Activated naive CD4-positive, alpha-beta T cell treated with anti-CD3 and anti-CD28 coated beads, Interleukin-2, amount 50 U/mL, for 24 hours (primary cell): ENCODE data around the gene TMPRSS9.
A peak's percentile ranks its signal among the peaks of the same experiment; 100 is the strongest.

Experiments used
- H3K27ac Mint-ChIP-seq: one replicate; pipeline ENCODE4 v1.8.0; 2021; ENCODE audit warnings: mild to moderate bottlenecking, mixed read lengths
- H3K27me3 Mint-ChIP-seq: one replicate; pipeline ENCODE4 v1.8.0; 2021; ENCODE audit warnings: mixed read lengths
- H3K36me3 Mint-ChIP-seq: one replicate; pipeline ENCODE4 v1.8.0; 2021; ENCODE audit warnings: mixed read lengths
- H3K4me1 Mint-ChIP-seq: one replicate; pipeline ENCODE4 v1.8.0; 2021; ENCODE audit warnings: mixed read lengths
- H3K4me3 Mint-ChIP-seq: one replicate; pipeline ENCODE4 v1.8.0; 2021; ENCODE audit warnings: mild to moderate bottlenecking, mixed read lengths
- H3K9me3 Mint-ChIP-seq: one replicate; pipeline ENCODE4 v1.8.0; 2021; ENCODE audit warnings: mixed read lengths

Gene TMPRSS9

GRCh38 chr19:2436384-2436783, 76.3 kb downstream of the TMPRSS9 start:
- Mint-ChIP-seq H3K27ac (no peak overlapping the region), H3K4me1 (no peaks in the 10 kb centered on the region), H3K4me3 (no peak overlapping the region), H3K27me3 (no peaks in the 10 kb centered on the region), H3K9me3 (no peaks in the 10 kb centered on the region), H3K36me3 (no peaks in the 10 kb centered on the region)

DNA sequence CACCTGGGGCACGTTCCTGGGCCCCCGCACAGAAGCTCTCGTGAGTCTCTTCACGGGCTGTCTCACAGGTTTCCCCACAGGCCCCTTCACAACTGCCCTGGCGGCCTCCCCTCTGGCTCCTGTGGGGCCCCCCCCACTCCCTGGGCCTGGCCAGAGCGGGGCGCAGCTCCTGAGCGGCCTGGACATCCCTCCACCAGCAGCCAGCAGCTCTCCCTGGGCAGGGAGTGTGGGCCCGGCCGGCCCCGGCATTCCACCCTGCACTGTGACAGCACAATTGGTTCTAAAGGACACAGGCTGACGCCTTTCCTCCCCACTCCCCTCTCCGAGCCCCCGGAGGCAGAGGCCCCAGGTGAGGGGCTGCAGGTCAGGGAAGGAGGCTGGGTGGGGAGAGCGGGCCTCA, 76.9 kb downstream of the TMPRSS9 start:
- Mint-ChIP-seq H3K36me3 (no peaks in the 10 kb centered on the region), H3K9me3 (no peaks in the 10 kb centered on the region), H3K4me1 (no peaks in the 10 kb centered on the region), H3K4me3 (no peak overlapping the region), H3K27ac (no peak overlapping the region), H3K27me3 (no peaks in the 10 kb centered on the region)

GRCh38 chr19:2438178-2438577, 78.1 kb downstream of the TMPRSS9 start:
- Mint-ChIP-seq H3K9me3 (no peaks in the 10 kb centered on the region), H3K4me1 (no peaks in the 10 kb centered on the region), H3K27me3 (no peaks in the 10 kb centered on the region), H3K36me3 (no peaks in the 10 kb centered on the region), H3K27ac (no peak overlapping the region), H3K4me3 (no peak overlapping the region)

DNA sequence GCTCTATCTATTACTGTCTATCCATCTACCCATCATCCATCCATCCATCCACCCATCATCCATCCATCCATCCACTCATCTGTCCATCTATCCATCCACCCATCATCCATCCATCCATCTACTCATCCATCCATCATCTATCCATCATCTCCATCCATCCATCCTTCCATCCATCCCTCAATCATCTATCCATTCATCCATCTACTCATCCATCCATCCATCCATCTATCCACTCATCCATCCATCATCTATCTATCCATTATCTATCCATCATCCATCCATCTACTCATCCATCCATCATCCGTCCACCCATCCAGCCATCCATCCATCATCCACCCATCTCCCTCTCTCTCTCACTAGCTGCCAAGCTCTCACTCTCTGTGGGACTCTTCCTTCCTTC, 80.5 kb downstream of the TMPRSS9 start:
- Mint-ChIP-seq H3K4me3 (no peak overlapping the region), H3K27ac (no peak overlapping the region), H3K27me3 (no peaks in the 10 kb centered on the region), H3K36me3 (no peaks in the 10 kb centered on the region), H3K4me1 (peaks cover 4% of the 10 kb centered on the region), H3K9me3 (no peaks in the 10 kb centered on the region)

- Mint-ChIP-seq H3K36me3 (no peaks in the 10 kb centered on the region), H3K27ac (no peak overlapping the region), H3K4me1 (peaks cover 5% of the 10 kb centered on the region), H3K9me3 (no peaks in the 10 kb centered on the region), H3K4me3 (no peak overlapping the region), H3K27me3 (no peaks in the 10 kb centered on the region)
Observed at GRCh38 chr19:2441096-2441752, 81.2 kb downstream of the TMPRSS9 start.

GRCh38 chr19:2443116-2443784, 83.2 kb downstream of the TMPRSS9 start:
- Mint-ChIP-seq H3K27ac (no peak overlapping the region), H3K9me3 (no peaks in the 10 kb centered on the region), H3K36me3 (no peaks in the 10 kb centered on the region)

GRCh38 chr19:2443785-2444182, 83.7 kb downstream of the TMPRSS9 start:
- Mint-ChIP-seq H3K4me3 (no peak overlapping the region), H3K4me1 (peaks cover 11% of the 10 kb centered on the region), H3K27me3 (no peaks in the 10 kb centered on the region), H3K9me3 (no peaks in the 10 kb centered on the region), H3K36me3 (no peaks in the 10 kb centered on the region), H3K27ac (no peak overlapping the region)

More at GRCh38 chr19:2443116-2443784, 83.2 kb downstream of the TMPRSS9 start:
- Mint-ChIP-seq H3K4me1 (peaks cover 11% of the 10 kb centered on the region), H3K27me3 (no peaks in the 10 kb centered on the region), H3K4me3 (no peak overlapping the region)

DNA sequence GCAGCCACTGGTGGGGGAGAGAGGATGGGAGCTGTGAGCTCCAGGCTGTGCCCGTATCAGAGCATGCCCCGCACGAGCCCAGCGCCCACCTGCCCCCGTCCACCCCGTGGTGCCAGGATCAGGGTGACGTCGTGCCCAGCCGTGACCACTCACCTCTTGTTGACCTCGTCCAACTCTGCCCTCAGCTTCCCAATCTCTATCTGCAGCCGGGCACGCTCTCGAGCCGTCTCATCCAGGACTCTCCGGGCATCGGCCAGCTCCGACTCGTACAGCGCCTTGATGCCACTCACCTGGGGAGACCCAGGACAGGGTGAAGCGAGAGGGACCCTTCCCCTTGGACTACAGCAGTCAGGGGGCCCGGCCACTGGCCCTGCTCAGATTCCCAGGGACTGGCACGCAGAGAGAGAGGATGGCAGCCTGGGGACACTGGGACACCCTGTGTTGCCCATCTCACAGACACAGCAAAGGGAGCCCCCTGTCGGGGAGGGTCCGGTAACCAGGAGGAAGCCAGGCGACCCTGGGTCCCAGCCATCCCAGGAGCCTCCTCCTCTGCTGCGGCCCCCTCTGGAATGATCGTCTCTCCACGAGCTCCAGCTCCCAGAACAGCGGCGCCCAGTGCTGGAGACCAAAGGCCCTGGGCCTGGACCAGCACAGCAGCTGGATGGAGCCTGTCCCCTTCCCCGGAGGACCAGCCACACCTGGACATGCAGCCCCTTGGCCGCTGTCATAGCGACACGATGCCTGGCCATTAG, 84.4 kb downstream of the TMPRSS9 start:
- H3K36me3 Mint-ChIP-seq, result no peaks in the 10 kb centered on the region

DNA sequence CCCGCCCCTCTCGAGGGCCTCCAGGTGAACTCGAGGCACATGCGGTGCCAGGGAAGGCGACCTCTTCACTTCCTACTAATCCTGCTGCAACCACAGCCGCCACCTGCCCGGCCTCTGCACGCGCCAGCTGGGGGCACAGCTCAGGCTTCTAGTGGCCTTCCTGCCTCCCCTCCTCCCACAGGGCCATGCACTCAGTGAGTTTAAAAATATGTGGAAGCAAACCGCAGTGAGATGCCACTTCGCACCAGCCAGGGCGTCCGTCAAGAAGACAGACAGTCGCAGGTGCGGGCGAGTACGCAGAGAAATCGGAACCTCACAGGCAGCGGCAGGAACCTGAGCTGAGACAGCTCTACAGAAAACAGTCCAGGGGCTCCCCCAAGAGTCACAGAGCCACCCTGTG, 86.3 kb downstream of the TMPRSS9 start:
- Mint-ChIP-seq H3K27me3 (no peaks in the 10 kb centered on the region), H3K27ac (peak overlapping the region; percentile 51), H3K4me3 (peak overlapping the region; percentile 81), H3K9me3 (no peaks in the 10 kb centered on the region), H3K36me3 (no peaks in the 10 kb centered on the region), H3K4me1 (peaks cover 11% of the 10 kb centered on the region)

More for the DNA sequence above, 84.4 kb downstream of the TMPRSS9 start:
- no peaks in the 10 kb centered on the region for H3K9me3 Mint-ChIP-seq
- H3K27me3 Mint-ChIP-seq, result no peaks in the 10 kb centered on the region
- H3K4me1 Mint-ChIP-seq, result peaks cover 11% of the 10 kb centered on the region
- H3K27ac Mint-ChIP-seq, result no peak overlapping the region
- H3K4me3 Mint-ChIP-seq, result no peak overlapping the region

DNA sequence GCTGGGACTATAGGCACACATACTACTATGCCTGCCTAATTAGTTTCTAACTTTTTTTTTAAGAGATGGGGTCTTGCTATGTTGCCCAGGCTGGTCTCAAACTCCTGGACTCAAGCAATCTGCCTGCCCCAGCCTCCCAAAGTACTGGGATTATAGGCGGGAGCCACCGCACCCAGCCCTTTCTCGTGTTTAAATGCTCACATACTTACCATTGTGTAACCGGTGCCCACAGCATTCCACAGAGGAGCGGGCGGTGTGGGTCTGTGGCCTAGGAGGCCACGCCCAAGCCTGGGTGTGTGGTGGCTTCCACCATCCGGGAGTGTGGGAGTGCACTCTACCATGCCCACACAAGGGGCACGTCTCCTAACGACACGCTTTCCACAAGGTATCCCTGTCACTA, 89.0 kb downstream of the TMPRSS9 start:
- Mint-ChIP-seq H3K9me3 (no peaks in the 10 kb centered on the region), H3K27ac (no peak overlapping the region), H3K36me3 (no peaks in the 10 kb centered on the region), H3K4me3 (no peak overlapping the region), H3K27me3 (no peaks in the 10 kb centered on the region), H3K4me1 (peaks cover 7% of the 10 kb centered on the region)

- Mint-ChIP-seq H3K4me3 (no peak overlapping the region), H3K9me3 (no peaks in the 10 kb centered on the region), H3K27me3 (no peaks in the 10 kb centered on the region), H3K36me3 (no peaks in the 10 kb centered on the region), H3K27ac (no peak overlapping the region), H3K4me1 (peaks cover 19% of the 10 kb centered on the region)
Observed at GRCh38 chr19:2451138-2451537, 91.1 kb downstream of the TMPRSS9 start.

DNA sequence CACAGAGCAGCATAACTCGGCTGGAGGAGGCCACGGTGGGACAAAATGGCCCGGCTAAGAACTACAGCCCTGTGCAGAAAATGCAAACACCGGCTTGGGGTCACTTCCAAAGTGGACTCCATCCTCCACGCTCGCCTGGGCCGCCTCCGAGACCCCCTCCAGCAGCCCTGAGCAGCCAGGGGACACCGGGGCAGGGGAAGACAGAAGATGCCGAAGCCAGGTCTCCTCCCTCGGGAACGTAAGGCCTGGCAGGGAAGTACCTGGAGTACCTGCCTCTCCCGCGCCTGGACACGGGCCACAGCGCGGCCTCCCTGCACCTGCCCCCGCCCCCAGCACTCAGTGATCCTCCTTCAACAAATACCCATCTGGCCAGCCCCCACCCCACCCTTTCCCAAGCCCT, 91.7 kb downstream of the TMPRSS9 start:
- H3K27ac Mint-ChIP-seq, result no peak overlapping the region
- peaks cover 13% of the 10 kb centered on the region for H3K4me1 Mint-ChIP-seq
- H3K36me3 Mint-ChIP-seq, result no peaks in the 10 kb centered on the region

GRCh38 chr19:2453431-2454025, 93.5 kb downstream of the TMPRSS9 start:
- Mint-ChIP-seq H3K4me1 (peaks cover 16% of the 10 kb centered on the region), H3K27me3 (no peaks in the 10 kb centered on the region), H3K36me3 (no peaks in the 10 kb centered on the region), H3K9me3 (no peaks in the 10 kb centered on the region), H3K27ac (no peak overlapping the region), H3K4me3 (peak overlapping the region; percentile 47)

More for the DNA sequence above, 91.7 kb downstream of the TMPRSS9 start:
- Mint-ChIP-seq H3K9me3 (no peaks in the 10 kb centered on the region), H3K27me3 (no peaks in the 10 kb centered on the region), H3K4me3 (no peak overlapping the region)

- no peaks in the 10 kb centered on the region for H3K27me3 Mint-ChIP-seq
- H3K36me3 Mint-ChIP-seq, result no peaks in the 10 kb centered on the region
- peak overlapping the region; percentile 80 for H3K4me3 Mint-ChIP-seq
- peaks cover 16% of the 10 kb centered on the region for H3K4me1 Mint-ChIP-seq
- no peaks in the 10 kb centered on the region for H3K9me3 Mint-ChIP-seq
- no peak overlapping the region for H3K27ac Mint-ChIP-seq
Observed at GRCh38 chr19:2454199-2454961, 94.3 kb downstream of the TMPRSS9 start.
